Measurements from ENCODE around the gene PDE11A.

Gene PDE11A

DNA sequence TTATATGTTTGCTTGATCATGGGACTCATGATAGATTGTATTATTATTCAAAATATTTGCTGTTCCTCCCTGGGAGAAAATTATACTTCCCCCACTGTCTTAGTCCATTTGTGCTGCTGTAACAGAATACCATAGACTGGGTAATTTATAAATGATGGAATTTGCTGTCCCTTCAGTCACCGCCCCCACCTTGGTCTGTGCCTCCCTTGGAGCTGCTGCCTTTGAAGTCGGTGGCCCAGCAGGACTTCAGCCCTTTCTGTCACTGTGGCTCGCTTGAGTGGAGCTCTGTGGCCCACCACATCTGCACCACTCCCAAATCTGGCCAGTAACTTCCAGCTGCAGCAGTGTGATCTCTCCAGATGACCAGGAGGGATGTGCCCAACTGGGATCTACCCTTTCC lies 479.2 kb downstream of the PDE11A start:
- no peak overlapping the region for H3K27ac Mint-ChIP-seq
- no peaks in the 10 kb centered on the region for H3K9me3 Mint-ChIP-seq
- H3K4me3 Mint-ChIP-seq: no peak overlapping the region
- H3K4me1 Mint-ChIP-seq (ENCODE audit: low read depth in 2 of 2): no peaks in the 10 kb centered on the region
- H3K27me3 Mint-ChIP-seq: peaks cover 39 to 65% of the 10 kb centered on the region in 2 donors
- DNase-seq (no peak), ATAC-seq (replicated peaks) (no peak)
- H3K36me3 Mint-ChIP-seq (ENCODE audit: insufficient read depth): no peaks in the 10 kb centered on the region

DNA sequence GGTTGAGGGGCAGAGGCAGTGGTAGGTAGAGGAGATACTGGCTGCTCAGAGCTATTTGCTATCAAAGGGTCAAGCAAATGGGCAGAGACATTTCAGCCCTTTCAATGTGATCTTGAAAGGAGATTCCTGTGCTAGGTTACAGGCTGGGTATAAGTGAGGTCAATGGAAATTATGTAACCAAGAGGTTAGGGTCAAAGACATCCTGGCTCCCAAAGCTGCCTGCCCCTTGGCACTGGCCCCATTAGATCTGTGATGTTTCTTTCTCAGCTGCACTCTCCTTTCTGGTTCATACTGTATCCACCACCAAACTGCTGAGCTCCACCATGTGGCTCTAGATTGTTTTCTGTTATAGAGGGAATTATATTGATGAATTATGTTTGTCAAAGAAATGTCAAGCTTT lies 479.6 kb downstream of the PDE11A start:
- no peak overlapping the region for H3K27ac Mint-ChIP-seq
- DNase-seq (no peak), ATAC-seq (replicated peaks) (no peak)
- H3K4me1 Mint-ChIP-seq (ENCODE audit: low read depth in 2 of 2): no peaks in the 10 kb centered on the region
- H3K27me3 Mint-ChIP-seq: peaks cover 35 to 65% of the 10 kb centered on the region in 2 donors
- no peaks in the 10 kb centered on the region for H3K9me3 Mint-ChIP-seq
- H3K4me3 Mint-ChIP-seq: no peak overlapping the region
- no peaks in the 10 kb centered on the region for H3K36me3 Mint-ChIP-seq (ENCODE audit: insufficient read depth)

DNA sequence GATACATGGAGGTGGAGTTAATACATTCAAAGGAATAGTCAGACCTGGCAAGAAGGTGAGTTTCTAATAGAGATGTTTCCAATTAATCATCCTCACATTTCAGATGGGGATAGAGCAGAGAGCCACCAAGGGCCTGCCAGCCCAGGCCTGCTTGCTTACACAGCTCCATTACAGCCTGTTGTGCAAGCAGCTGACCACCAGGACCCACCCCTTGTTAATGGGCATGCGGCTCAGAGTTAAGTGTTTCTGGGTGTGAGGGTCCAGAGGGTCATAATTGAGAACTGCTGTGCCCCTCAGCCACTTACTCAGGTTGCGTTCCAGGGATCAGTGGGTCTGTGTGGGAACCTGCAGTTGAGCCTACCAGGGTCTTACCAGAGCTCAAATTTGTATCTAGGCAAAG lies 480.2 kb downstream of the PDE11A start:
- DNase-seq (no peak), ATAC-seq (replicated peaks) (no peak)
- Mint-ChIP-seq H3K4me3 (no peak overlapping the region), H3K27ac (no peak overlapping the region), H3K4me1 (ENCODE audit: low read depth in 2 of 2) (no peaks in the 10 kb centered on the region), H3K9me3 (no peaks in the 10 kb centered on the region), H3K36me3 (ENCODE audit: insufficient read depth) (no peaks in the 10 kb centered on the region), H3K27me3 (peaks cover 29 to 60% of the 10 kb centered on the region in 2 donors)

DNA sequence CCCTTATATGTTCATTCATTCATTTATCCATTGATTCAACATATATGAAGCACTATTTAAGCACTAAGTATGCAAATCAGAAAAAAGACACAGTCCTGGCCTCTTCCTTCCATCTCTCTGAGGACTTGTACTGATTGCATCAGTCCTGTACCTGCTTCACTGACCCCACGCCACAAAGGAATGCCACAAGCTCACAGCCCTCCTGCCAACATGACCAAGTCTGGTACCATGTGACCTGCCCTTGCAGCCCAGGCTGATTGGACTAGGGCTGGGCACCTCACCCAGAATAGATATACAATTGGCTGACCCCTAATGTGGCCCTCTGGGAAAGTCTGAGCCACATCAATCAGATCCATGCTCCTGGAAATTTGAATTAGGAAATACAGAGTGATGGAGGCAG lies 483.4 kb downstream of the PDE11A start:
- DNase-seq (no peak), ATAC-seq (replicated peaks) (no peak)
- Mint-ChIP-seq H3K27ac (no peak overlapping the region), H3K4me3 (no peak overlapping the region), H3K36me3 (ENCODE audit: insufficient read depth) (no peaks in the 10 kb centered on the region), H3K27me3 (peaks cover 35 to 59% of the 10 kb centered on the region in 2 donors), H3K4me1 (ENCODE audit: low read depth in 2 of 2) (peaks cover 0 to 1% of the 10 kb centered on the region in 2 donors), H3K9me3 (no peaks in the 10 kb centered on the region)

DNA sequence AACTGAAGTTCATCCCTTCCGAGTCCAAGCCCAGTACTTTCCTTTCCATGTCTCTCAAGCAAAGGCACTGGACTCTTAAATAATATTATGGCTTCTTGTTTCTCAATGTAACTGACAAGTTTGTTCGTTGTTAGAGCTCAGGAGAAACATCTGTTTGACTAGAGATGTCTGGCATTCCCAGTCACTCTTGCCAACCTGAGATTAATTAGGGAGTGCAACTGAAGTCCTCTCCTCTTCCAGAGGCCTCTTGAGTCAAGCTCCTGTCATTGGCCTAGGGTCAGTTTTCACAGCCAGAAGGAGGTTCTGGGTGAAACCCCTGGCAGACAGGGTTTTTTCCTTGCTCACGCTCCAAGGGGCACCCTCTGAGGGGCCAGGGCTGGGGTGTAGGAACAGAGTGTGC lies 483.9 kb downstream of the PDE11A start:
- Mint-ChIP-seq H3K4me1 (ENCODE audit: low read depth in 2 of 2) (peaks cover 0 to 1% of the 10 kb centered on the region in 2 donors), H3K27ac (no peak overlapping the region), H3K4me3 (no peak overlapping the region), H3K9me3 (no peaks in the 10 kb centered on the region), H3K36me3 (ENCODE audit: insufficient read depth) (no peaks in the 10 kb centered on the region), H3K27me3 (peaks cover 32 to 56% of the 10 kb centered on the region in 2 donors)
- no peak for ATAC-seq (replicated peaks)
- DNase-seq: no peak

DNA sequence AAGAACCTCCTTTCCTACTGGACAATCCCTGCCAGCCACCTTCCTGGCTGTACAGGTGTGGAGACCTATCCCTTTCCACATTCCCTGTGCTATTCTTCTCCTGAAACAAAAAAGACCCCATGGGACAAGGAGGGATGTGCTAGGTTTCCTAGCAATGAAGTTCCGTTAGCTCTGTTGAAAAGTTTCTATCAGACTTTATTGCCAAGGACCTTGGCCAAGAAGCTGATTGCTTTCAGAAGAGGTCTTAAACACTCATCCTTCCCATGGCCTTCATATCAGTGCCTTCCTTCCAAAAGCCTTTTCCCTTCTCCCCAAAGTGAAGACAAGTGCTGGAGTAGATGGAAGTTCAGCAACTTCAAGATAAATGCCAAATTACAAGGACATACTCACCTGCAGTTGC lies 485.2 kb downstream of the PDE11A start:
- peaks cover 0 to 1% of the 10 kb centered on the region in 2 donors for H3K4me1 Mint-ChIP-seq (ENCODE audit: low read depth in 2 of 2)
- no peak for ATAC-seq (replicated peaks)
- H3K4me3 Mint-ChIP-seq: no peak overlapping the region
- no peaks in the 10 kb centered on the region for H3K36me3 Mint-ChIP-seq (ENCODE audit: insufficient read depth)
- no peak overlapping the region for H3K27ac Mint-ChIP-seq
- H3K27me3 Mint-ChIP-seq: peaks cover 27 to 50% of the 10 kb centered on the region in 2 donors
- H3K9me3 Mint-ChIP-seq: no peaks in the 10 kb centered on the region
- no peak for DNase-seq

DNA sequence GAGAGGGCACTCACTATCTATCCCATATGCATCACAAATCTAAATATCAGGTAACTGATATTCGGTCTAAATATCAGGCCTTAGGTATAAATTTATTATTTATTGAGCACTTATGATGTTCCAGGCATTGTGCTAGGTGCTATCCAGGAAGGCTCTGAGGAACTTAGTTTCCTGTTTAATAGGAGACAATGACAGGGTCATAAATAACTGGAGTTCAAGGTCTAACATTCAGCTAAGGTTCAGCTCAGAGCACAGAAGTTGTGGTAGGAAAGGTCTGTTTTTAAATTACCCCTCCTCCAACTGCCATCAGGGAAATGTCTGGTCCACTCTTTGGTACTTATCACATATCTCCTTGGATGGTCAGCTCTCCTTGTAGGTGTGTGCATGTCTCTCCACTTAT lies 486.4 kb downstream of the PDE11A start:
- DNase-seq (no peak), ATAC-seq (replicated peaks) (no peak)
- Mint-ChIP-seq H3K27ac (no peak overlapping the region), H3K4me1 (ENCODE audit: low read depth in 2 of 2) (peaks cover 0 to 1% of the 10 kb centered on the region in 2 donors), H3K4me3 (no peak overlapping the region), H3K27me3 (peaks cover 22 to 41% of the 10 kb centered on the region in 2 donors), H3K36me3 (ENCODE audit: insufficient read depth) (no peaks in the 10 kb centered on the region), H3K9me3 (no peaks in the 10 kb centered on the region)

DNA sequence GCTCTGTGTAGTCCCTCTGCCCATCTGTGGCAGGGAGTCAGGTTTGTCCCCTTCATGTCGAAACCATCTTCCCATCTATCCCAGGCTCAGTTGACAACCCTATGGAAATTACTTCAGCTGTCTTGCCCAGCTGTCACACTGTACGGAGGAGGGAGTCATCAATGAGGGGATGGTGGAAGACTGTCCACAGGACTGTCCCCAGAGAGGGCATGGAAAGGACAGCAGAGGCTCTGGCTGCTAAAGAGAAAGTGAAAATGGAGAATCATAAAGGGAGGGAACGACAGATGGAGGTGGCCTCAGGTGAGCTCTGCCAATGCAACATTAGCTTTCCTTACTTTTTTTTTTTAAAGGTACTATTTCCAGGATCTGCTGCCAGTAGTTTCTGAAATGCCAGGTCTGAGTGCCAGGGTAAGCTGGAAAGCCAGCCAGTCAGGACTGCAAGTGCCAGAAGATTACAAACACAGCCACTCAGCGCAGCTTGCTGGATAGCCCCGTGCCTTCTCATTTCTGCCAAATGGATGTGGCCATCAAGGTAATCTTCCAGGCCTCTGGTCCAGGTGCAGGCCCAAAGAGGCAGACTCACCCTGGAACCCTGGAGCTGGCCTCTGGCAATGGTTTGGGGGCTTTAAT lies 487.2 kb downstream of the PDE11A start:
- peaks cover 19 to 39% of the 10 kb centered on the region in 2 donors for H3K27me3 Mint-ChIP-seq
- DNase-seq: no peak
- no peak for ATAC-seq (replicated peaks)
- H3K4me3 Mint-ChIP-seq: no peak overlapping the region
- H3K4me1 Mint-ChIP-seq (ENCODE audit: low read depth in 2 of 2): peaks cover 0 to 1% of the 10 kb centered on the region in 2 donors
- H3K27ac Mint-ChIP-seq: no peak overlapping the region
- no peaks in the 10 kb centered on the region for H3K9me3 Mint-ChIP-seq
- no peaks in the 10 kb centered on the region for H3K36me3 Mint-ChIP-seq (ENCODE audit: insufficient read depth)

DNA sequence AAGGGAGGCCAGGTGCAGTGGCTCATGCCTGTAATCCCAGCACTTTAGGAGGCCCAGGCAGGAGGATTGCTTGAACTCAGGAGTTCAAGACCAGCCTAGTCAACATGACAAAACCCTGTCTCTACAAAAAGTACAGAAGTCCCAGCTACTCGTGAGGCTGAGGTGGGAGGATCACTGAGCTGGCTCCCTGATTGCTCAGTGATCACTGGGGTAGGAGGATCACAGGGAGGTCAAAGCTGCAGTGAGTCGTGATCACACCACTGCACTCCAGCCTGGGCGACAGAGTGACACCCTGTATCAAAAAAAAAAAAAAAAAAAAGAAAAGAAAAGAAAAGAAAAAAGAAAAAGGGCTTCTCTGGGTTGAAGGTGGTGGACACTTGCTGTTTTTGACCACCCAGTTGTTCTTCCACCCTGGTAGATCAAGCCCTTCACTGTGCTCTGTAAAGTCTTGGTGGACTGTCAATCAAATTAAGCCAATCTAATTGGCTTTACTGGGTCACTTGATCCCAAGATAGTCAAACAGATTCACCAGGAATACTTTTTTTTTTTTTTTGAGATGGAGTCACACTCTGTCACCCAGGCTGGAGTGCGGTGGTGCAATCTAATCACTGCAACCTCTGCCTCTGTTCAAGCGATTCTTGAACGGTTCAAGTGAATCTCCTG lies 488.4 kb downstream of the PDE11A start:
- no peak for DNase-seq
- H3K27ac Mint-ChIP-seq: no peak overlapping the region

DNA sequence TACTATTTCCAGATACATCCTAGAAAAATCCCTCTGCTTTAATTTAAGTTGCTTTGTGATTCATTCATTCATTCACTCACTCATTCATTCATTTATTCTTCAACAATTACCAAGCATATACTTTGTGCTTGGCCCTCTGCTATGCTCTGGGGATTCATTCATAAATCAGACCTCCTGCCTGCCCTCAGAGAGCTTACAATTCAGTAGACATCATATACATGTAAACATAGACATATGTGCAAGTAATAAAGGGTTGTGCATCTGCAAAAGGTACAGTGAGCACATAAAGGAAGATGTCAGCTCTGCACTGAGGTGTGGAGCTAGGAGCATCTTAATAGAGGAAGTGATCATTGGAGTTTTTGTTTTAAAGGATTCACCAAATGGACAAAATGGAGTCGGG lies 490.6 kb downstream of the PDE11A start:
- peaks cover 0 to 1% of the 10 kb centered on the region in 2 donors for H3K4me1 Mint-ChIP-seq (ENCODE audit: low read depth in 2 of 2)
- no peak overlapping the region for H3K27ac Mint-ChIP-seq
- peaks cover 13 to 20% of the 10 kb centered on the region in 2 donors for H3K27me3 Mint-ChIP-seq
- no peaks in the 10 kb centered on the region for H3K9me3 Mint-ChIP-seq
- no peak overlapping the region for H3K4me3 Mint-ChIP-seq
- ATAC-seq (replicated peaks) (no peak), DNase-seq (no peak)
- H3K36me3 Mint-ChIP-seq (ENCODE audit: insufficient read depth): no peaks in the 10 kb centered on the region

More for the DNA sequence above, 488.4 kb downstream of the PDE11A start:
- ATAC-seq (replicated peaks): no peak
- Mint-ChIP-seq H3K27me3 (peaks cover 15 to 32% of the 10 kb centered on the region in 2 donors), H3K4me3 (no peak overlapping the region), H3K9me3 (no peaks in the 10 kb centered on the region), H3K36me3 (ENCODE audit: insufficient read depth) (no peaks in the 10 kb centered on the region), H3K4me1 (ENCODE audit: low read depth in 2 of 2) (peaks cover 0 to 1% of the 10 kb centered on the region in 2 donors)

DNA sequence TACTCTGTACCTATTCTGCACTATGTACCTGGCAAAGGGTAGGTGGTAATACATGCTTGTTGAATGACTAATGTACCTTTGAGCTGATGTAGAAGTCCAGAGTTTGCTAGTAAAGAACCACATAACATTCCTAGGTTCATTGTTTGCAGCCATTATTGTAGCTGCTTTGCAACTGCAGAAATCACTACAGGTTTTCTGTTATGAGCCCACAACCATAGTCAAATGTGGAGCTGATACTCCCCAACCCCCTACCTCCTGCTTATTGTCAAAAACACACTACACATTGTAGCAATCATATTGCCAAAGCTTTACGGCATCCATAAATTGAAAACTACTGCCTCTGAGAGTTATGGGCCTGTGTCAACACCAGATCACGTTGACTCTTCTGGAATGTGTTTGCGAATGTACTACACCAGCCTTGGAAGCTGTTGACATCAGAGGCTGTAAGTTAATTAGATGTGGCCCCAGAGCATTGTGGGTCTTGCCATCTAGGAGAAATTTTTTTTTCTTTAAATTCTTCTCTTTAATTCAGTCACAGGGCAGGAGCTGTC lies 493.0 kb downstream of the PDE11A start:
- H3K9me3 Mint-ChIP-seq: no peaks in the 10 kb centered on the region
- H3K36me3 Mint-ChIP-seq (ENCODE audit: insufficient read depth): no peaks in the 10 kb centered on the region
- DNase-seq: no peak
- no peak for ATAC-seq (replicated peaks)
- H3K4me3 Mint-ChIP-seq: no peak overlapping the region
- H3K27me3 Mint-ChIP-seq: peaks cover 7 to 20% of the 10 kb centered on the region in 2 donors
- H3K4me1 Mint-ChIP-seq (ENCODE audit: low read depth in 2 of 2): no peaks in the 10 kb centered on the region
- no peak overlapping the region for H3K27ac Mint-ChIP-seq

DNA sequence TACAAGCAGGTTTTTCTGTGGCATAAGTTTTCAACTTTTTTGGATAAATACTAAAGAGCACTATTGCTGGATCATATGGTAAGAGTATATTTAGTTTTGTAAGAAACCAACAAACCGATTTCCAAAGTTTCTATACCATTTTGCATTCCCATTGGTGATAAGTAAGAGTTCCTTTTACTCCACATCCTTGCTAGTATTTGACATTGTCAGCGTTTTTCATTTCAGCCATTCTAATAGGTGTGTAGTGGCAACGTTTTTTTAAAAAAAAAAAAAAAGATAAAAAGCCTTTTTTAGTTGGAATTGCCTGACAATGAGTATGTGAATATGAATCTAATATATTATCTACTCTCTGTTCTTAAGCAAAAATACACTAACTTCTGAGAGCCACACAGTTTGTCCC lies 494.1 kb downstream of the PDE11A start:
- no peak overlapping the region for H3K27ac Mint-ChIP-seq
- no peaks in the 10 kb centered on the region for H3K9me3 Mint-ChIP-seq
- peaks cover 8 to 15% of the 10 kb centered on the region in 2 donors for H3K27me3 Mint-ChIP-seq
- no peaks in the 10 kb centered on the region for H3K36me3 Mint-ChIP-seq (ENCODE audit: insufficient read depth)
- H3K4me3 Mint-ChIP-seq: no peak overlapping the region
- DNase-seq (no peak), ATAC-seq (replicated peaks) (no peak)
- no peaks in the 10 kb centered on the region for H3K4me1 Mint-ChIP-seq (ENCODE audit: low read depth in 2 of 2)

DNA sequence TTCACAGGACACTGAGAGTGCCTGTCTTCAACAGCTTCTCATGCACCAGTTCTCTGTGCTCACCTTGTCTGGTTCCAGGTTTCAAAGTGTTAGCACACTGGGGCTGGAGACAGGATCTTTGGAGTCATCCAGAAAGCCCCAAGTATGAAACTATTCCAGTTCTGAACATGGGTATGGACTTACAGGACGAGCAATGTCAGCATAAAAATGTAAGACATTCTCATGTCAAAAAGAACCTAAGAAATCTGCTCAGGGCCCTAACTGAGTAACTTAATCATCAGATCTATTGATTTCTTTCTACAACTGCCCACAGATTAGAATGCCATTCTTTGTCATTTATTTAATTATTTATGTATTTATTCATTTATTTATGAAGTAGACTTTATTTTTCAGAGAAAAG lies 495.5 kb downstream of the PDE11A start:
- Mint-ChIP-seq H3K27me3 (peaks cover 5 to 11% of the 10 kb centered on the region in 2 donors), H3K36me3 (ENCODE audit: insufficient read depth) (no peaks in the 10 kb centered on the region), H3K4me3 (no peak overlapping the region), H3K9me3 (no peaks in the 10 kb centered on the region), H3K4me1 (ENCODE audit: low read depth in 2 of 2) (no peaks in the 10 kb centered on the region), H3K27ac (no peak overlapping the region)
- no peak for DNase-seq
- no peak for ATAC-seq (replicated peaks)

DNA sequence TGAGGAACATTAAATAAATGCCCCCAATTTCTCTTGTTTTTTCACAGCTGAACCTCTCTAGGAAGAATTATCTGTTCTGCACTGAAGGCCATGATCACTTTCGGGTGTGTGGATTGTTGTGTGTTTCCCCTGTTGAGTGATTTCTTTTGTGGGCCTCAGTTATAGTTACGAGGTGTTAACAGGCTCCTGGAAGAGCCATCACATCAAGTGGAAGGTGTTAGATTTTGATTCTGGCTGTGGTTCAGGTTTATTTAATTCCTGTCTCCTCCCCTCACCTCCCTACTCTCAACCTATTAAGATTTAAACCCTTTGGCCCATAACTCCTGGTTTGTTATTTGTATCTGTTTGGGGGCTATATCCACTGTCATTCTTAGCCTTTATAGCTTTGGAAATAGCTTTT lies 497.2 kb downstream of the PDE11A start:
- ATAC-seq (replicated peaks) (no peak), DNase-seq (no peak)
- Mint-ChIP-seq H3K4me1 (ENCODE audit: low read depth in 2 of 2) (no peaks in the 10 kb centered on the region), H3K27me3 (peaks cover 4 to 5% of the 10 kb centered on the region in 2 donors), H3K27ac (no peak overlapping the region), H3K36me3 (ENCODE audit: insufficient read depth) (no peaks in the 10 kb centered on the region), H3K9me3 (no peaks in the 10 kb centered on the region), H3K4me3 (no peak overlapping the region)

All from effector memory CD8-positive, alpha-beta T cell (primary cell).